ENCODE measurements around the gene UCN2. TPM values are rescaled to one million over a fixed set of nuclear protein-coding genes. Genes with fewer than 3 reads are reported as not detected.

The UCN2 gene
- polyA plus RNA-seq, 4 donors: 0.40 to 0.65 (median 0.51) TPM; not detected in 1

- DNase-seq (ENCODE audit: low read depth in 4 of 4, low spot score in 2 of 4): no peak
These were observed 28.4 kb upstream of the UCN2 start for GRCh38 chr3:48591886-48592518.

- DNase-seq (ENCODE audit: low read depth in 4 of 4, low spot score in 2 of 4): no peak
These were observed 27.9 kb upstream of the UCN2 start for GRCh38 chr3:48591436-48591835.

- DNase-seq (ENCODE audit: low read depth in 4 of 4, low spot score in 2 of 4): no peak
These were observed 24.6 kb upstream of the UCN2 start for GRCh38 chr3:48588230-48588629.

GRCh38 chr3:48587686-48588085, 24.1 kb upstream of the UCN2 start:
- no peak for DNase-seq (ENCODE audit: low read depth in 4 of 4, low spot score in 2 of 4)

GRCh38 chr3:48585411-48585810, 21.8 kb upstream of the UCN2 start:
- no peak for DNase-seq (ENCODE audit: low read depth in 4 of 4, low spot score in 2 of 4)

GRCh38 chr3:48584836-48585235, 21.3 kb upstream of the UCN2 start:
- DNase-seq (ENCODE audit: low read depth in 4 of 4, low spot score in 2 of 4): no peak

GRCh38 chr3:48581621-48582481, 18.3 kb upstream of the UCN2 start:
- no peak for DNase-seq (ENCODE audit: low read depth in 4 of 4, low spot score in 2 of 4)

GRCh38 chr3:48576647-48577046, 13.1 kb upstream of the UCN2 start:
- no peak for DNase-seq (ENCODE audit: low read depth in 4 of 4, low spot score in 2 of 4)

- DNase-seq (ENCODE audit: low read depth in 4 of 4, low spot score in 2 of 4): no peak
These were observed 11.8 kb upstream of the UCN2 start for GRCh38 chr3:48575366-48575765.

- no peak for DNase-seq (ENCODE audit: low read depth in 4 of 4, low spot score in 2 of 4)
These were observed 10.5 kb upstream of the UCN2 start for GRCh38 chr3:48573973-48574585.

- DNase-seq (ENCODE audit: low read depth in 4 of 4, low spot score in 2 of 4): no peak
These were observed 8.9 kb upstream of the UCN2 start for GRCh38 chr3:48572517-48572916.

GRCh38 chr3:48571938-48572337, 8.4 kb upstream of the UCN2 start:
- DNase-seq (ENCODE audit: low read depth in 4 of 4, low spot score in 2 of 4): no peak

GRCh38 chr3:48569808-48570450, 6.3 kb upstream of the UCN2 start:
- DNase-seq (ENCODE audit: low read depth in 4 of 4, low spot score in 2 of 4): no peak

- DNase-seq (ENCODE audit: low read depth in 4 of 4, low spot score in 2 of 4): no peak
These were observed 5.8 kb upstream of the UCN2 start for GRCh38 chr3:48569400-48569799.

GRCh38 chr3:48568476-48568875, 4.9 kb upstream of the UCN2 start:
- DNase-seq (ENCODE audit: low read depth in 4 of 4, low spot score in 2 of 4): no peak

GRCh38 chr3:48567500-48567899, 3.9 kb upstream of the UCN2 start:
- no peak for DNase-seq (ENCODE audit: low read depth in 4 of 4, low spot score in 2 of 4)

- DNase-seq (ENCODE audit: low read depth in 4 of 4, low spot score in 2 of 4): no peak
These were observed 3.5 kb upstream of the UCN2 start for GRCh38 chr3:48567090-48567489.

- DNase-seq (ENCODE audit: low read depth in 4 of 4, low spot score in 2 of 4): no peak
These were observed 2.8 kb upstream of the UCN2 start for GRCh38 chr3:48566401-48566760.

GRCh38 chr3:48565591-48566400, 2.2 kb upstream of the UCN2 start:
- DNase-seq (ENCODE audit: low read depth in 4 of 4, low spot score in 2 of 4): no peak

GRCh38 chr3:48565186-48565585, 1.6 kb upstream of the UCN2 start:
- DNase-seq (ENCODE audit: low read depth in 4 of 4, low spot score in 2 of 4): no peak

All from left renal cortex interstitium (tissue), 4 donors.